HG02938 (cell line): Measurements from ENCODE around the gene DMRTA2.

Experiments
- ATAC-seq: cut with Tn5 transposase; IDR thresholded peaks from one replicate; pipeline ENCODE4 v1.9.1; 2021; ENCODE audit warnings: mild to moderate bottlenecking, moderate library complexity; ENCODE audit not compliant: unreplicated experiment

DMRTA2 gene

GRCh38 chr1:50422946-50423669 is at the start of gene DMRTA2:
TSS of gene DMRTA2 (minus strand) at chr1:50423443. CDS start at chr1:50421536, 1,907 bp downstream.
- ATAC-seq: no peak

- no peak for ATAC-seq
Observed at GRCh38 chr1:50471967-50472366, 48.7 kb upstream of the DMRTA2 start.

GRCh38 chr1:50462964-50463363 is 39.7 kb upstream of the DMRTA2 start:
- no peak for ATAC-seq

GRCh38 chr1:50458507-50458906 is 35.3 kb upstream of the DMRTA2 start:
- ATAC-seq: no peak

GRCh38 chr1:50454911-50455310 is 31.7 kb upstream of the DMRTA2 start:
- ATAC-seq: no peak

GRCh38 chr1:50453266-50453665 is 30.0 kb upstream of the DMRTA2 start:
- ATAC-seq: no peak

GRCh38 chr1:50452700-50453099 is 29.5 kb upstream of the DMRTA2 start:
- ATAC-seq: no peak

- no peak for ATAC-seq
Observed at GRCh38 chr1:50450861-50451653, 27.8 kb upstream of the DMRTA2 start.

GRCh38 chr1:50447961-50448360 is 24.7 kb upstream of the DMRTA2 start:
- no peak for ATAC-seq

GRCh38 chr1:50441183-50441582 is 17.9 kb upstream of the DMRTA2 start:
- no peak for ATAC-seq

- no peak for ATAC-seq
Observed at GRCh38 chr1:50438945-50439344, 15.7 kb upstream of the DMRTA2 start.

- no peak for ATAC-seq
Observed at GRCh38 chr1:50436489-50436888, 13.2 kb upstream of the DMRTA2 start.

- ATAC-seq: no peak
Observed at GRCh38 chr1:50430010-50430405, 6.8 kb upstream of the DMRTA2 start.

GRCh38 chr1:50427818-50428779 is 4.9 kb upstream of the DMRTA2 start:
- ATAC-seq: no peak

GRCh38 chr1:50427086-50427817 is 4.0 kb upstream of the DMRTA2 start:
- no peak for ATAC-seq

GRCh38 chr1:50426702-50427085 is 3.5 kb upstream of the DMRTA2 start:
- ATAC-seq: no peak

- no peak for ATAC-seq
Observed at GRCh38 chr1:50426108-50426700, 3.0 kb upstream of the DMRTA2 start.

- ATAC-seq: no peak
Observed at GRCh38 chr1:50425376-50426107, 2.3 kb upstream of the DMRTA2 start.

GRCh38 chr1:50424884-50425375 is 1.7 kb upstream of the DMRTA2 start:
- no peak for ATAC-seq
